Erythroblast (primary cell): ENCODE results near the gene IFITM5.
"Not testable (repeated sequence)": the region's sequence is repeated elsewhere in the genome, so short reads cannot be mapped to it uniquely, and the experiment has no call there.

Experiments
- GATA1 ChIP-seq: IDR thresholded peaks from 2 replicates; pipeline ENCODE4 v1.6.1; 2011; ENCODE audit warnings: low read depth, mild to moderate bottlenecking, control low read depth, low read length, moderate library complexity
- POLR2A ChIP-seq: IDR thresholded peaks from 2 replicates; pipeline ENCODE4 v1.6.1; 2011; ENCODE audit warnings: mild to moderate bottlenecking, low read length

DNA sequence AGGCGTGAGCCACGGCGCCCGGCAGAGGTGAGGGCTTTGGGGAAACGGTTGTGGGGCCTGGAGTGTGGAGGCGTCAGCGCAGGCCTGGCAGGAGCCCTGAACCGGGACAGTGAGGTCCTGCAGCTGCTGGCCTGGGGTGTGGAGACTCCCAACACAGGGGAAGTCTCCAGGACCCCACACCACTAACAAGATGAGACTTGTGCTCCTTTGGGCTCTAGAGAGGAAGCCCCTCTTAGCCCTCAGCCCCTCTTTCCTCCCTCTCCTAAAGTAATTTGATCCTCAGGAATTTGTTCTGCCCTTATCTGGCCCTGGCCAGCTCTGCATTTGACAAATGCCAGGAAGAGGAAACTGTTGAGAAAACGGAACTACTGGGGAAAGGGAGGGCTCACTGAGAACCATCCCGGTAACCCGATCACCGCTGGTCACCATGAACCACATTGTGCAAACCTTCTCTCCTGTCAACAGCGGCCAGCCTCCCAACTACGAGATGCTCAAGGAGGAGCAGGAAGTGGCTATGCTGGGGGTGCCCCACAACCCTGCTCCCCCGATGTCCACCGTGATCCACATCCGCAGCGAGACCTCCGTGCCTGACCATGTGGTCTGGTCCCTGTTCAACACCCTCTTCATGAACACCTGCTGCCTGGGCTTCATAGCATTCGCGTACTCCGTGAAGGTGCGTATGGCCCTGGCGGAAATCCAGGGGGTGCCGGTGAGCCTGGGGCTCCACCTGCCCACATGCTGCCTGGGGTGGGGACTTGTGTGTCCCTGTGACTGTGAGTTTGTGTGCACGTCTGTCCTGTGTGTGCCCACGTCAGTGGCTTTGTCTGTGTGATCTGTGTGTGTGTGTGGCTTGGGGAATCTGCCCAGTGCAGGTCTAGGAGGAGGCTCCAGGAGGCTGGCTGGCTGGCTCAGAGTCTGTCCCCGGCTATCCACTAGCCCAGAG lies 8.7 kb upstream of the IFITM5 start, which contains the start of gene IFITM2:
- not testable (repeated sequence) for TF ChIP-seq GATA1
- peak; percentile 13 for TF ChIP-seq POLR2A
